Measurements from ENCODE around the gene SULT2A1.
"Not testable (repeated sequence)": the region's sequence is repeated elsewhere in the genome, so short reads cannot be mapped to it uniquely, and the experiment has no call there.

- not testable (repeated sequence) for TF ChIP-seq POLR2AphosphoS5 (IDR thresholded peaks at IDR 0.05; ENCODE audit: low read depth, low read length); REST (IDR thresholded peaks at IDR 0.05; ENCODE audit: insufficient read depth in 1 of 2, low read depth in 2 of 2, low read length in 2 of 2)
Observed at GRCh38 chr19:47858646-47859285, 27.3 kb downstream of the SULT2A1 start, which contains the start of gene TPRX2.

Measured in PFSK-1 (cell line).